Heart left ventricle (tissue), 13 donors: ENCODE measurements around the gene RASL10A.

ENCODE experiments used
- CTCF ChIP-seq, 12 donors: fragments of 200-600 bp; sonication (generic) in 4 of 12; IDR thresholded peaks; one replicate each; pipeline versions ENCODE4 v1.5.0 to v1.8.0; 2018 to 2022; ENCODE audit warnings: antibody characterized with exemption in 12 of 12, mild to moderate bottlenecking in 5 of 12
- POLR2A ChIP-seq, 2 donors: fragments of 450-650 bp; IDR thresholded peaks; one replicate each; pipeline ENCODE4 v1.6.1; 2017; ENCODE audit warnings: antibody characterized with exemption in 2 of 2, mild to moderate bottlenecking in 2 of 2, moderate library complexity in 2 of 2
- donor health status: ischemic (EF 13 %, LVEDD 7.1; RV severe dilation, severe dysfunction).
- donor health status: DM: no; HTN: yes; CAD: no.
- donor health status: DM: no; HTN: no; CAD: no.
- donor health status: ischemic (EF 25% LVEDD 6.9; RV normal size, moderate dysfunction).
- donor health status: ischemic (EF 25% LVEDD 5.7; RV mildly dilated, moderate dysfunction).
- donor health status: ischemic (EF 35%, LVEDD 5.7; RV mildly dilated, moderate dysfunction).
- donor health status: nonischemic (EF 11% LVEDD 7.7; RV severe dilation, severe dysfunction).
- donor health status: DM: yes; HTN: yes; CAD: no.
- donor health status: PGD.
- donor health status: ischemic (EF 29% LVEDD 5.4; RV normal size, mild dysfunction).
- donor health status: nonischemic (EF 23%, LVEDD 6.1; RV moderate dilation, normal function).

- TF ChIP-seq CTCF (IDR thresholded peaks at IDR 0.05) (no peak), POLR2A (IDR thresholded peaks at IDR 0.05) (no peak)
These were observed 39.5 kb downstream of the RASL10A start for GRCh38 chr22:29275819-29276565.
